Type B pancreatic cell (in vitro differentiated cells): ENCODE data around the gene INPP4B. TPM values are rescaled to one million over a fixed set of nuclear protein-coding genes. Genes with fewer than 3 reads are reported as not detected.

Experiments used
- DNase-seq: peaks from one replicate; pipeline ENCODE4 v3.0.0; 2021; ENCODE audit warnings: mixed read lengths; ENCODE audit not compliant: unreplicated experiment; ENCODE audit errors: extremely low spot score
- H3K27ac Mint-ChIP-seq: 2 replicates; pipeline ENCODE4 v1.8.0; 2021; ENCODE audit warnings: mild to moderate bottlenecking, mixed read lengths
- H3K27me3 Mint-ChIP-seq: 2 replicates; pipeline ENCODE4 v1.8.0; 2021; ENCODE audit warnings: mixed read lengths
- H3K36me3 Mint-ChIP-seq: 2 replicates; pipeline ENCODE4 v1.8.0; 2021; ENCODE audit warnings: mixed read lengths
- H3K4me1 Mint-ChIP-seq: one replicate; pipeline ENCODE4 v1.8.0; 2021; ENCODE audit warnings: mixed read lengths; ENCODE audit not compliant: unreplicated experiment
- H3K4me3 Mint-ChIP-seq: 2 replicates; pipeline ENCODE4 v1.8.0; 2021; ENCODE audit warnings: mild to moderate bottlenecking, mixed read lengths
- H3K9me3 Mint-ChIP-seq: 2 replicates; pipeline ENCODE4 v1.8.0; 2021; ENCODE audit warnings: mixed read lengths
- CTCF ChIP-seq: fragments of 200-600 bp; sonication (generic); conservative IDR thresholded peaks from 2 replicates; pipeline ENCODE4 v1.5.0; 2021; ENCODE audit warnings: antibody characterized with exemption, mild to moderate bottlenecking
- total RNA-seq: library from RNA; stranded (reverse); gene quantifications from 2 replicates; pipeline ENCODE4 v1.2.1, GENCODE V29; 2021; ENCODE audit warnings: low replicate concordance

The INPP4B gene
- total RNA-seq, 1 donor from 2014 or later = 9.0 TPM

- no peaks in the 10 kb centered on the region for H3K9me3 Mint-ChIP-seq
- no peaks in the 10 kb centered on the region for H3K36me3 Mint-ChIP-seq
- H3K4me1 Mint-ChIP-seq = no peaks in the 10 kb centered on the region
- no peak overlapping the region for H3K27ac Mint-ChIP-seq
- no peak for DNase-seq
- H3K27me3 Mint-ChIP-seq = no peaks in the 10 kb centered on the region
- no peak overlapping the region for H3K4me3 Mint-ChIP-seq
- TF ChIP-seq CTCF = no peak
These were observed 21.7 kb downstream of the INPP4B start for GRCh38 chr4:142824368-142824767.

- H3K36me3 Mint-ChIP-seq = no peaks in the 10 kb centered on the region
- no peaks in the 10 kb centered on the region for H3K4me1 Mint-ChIP-seq
- no peak for DNase-seq
- H3K27me3 Mint-ChIP-seq = no peaks in the 10 kb centered on the region
- H3K9me3 Mint-ChIP-seq = no peaks in the 10 kb centered on the region
- H3K27ac Mint-ChIP-seq = no peak overlapping the region
- no peak overlapping the region for H3K4me3 Mint-ChIP-seq
- no peak for TF ChIP-seq CTCF
These were observed 22.3 kb downstream of the INPP4B start for GRCh38 chr4:142823796-142824195.

- H3K4me3 Mint-ChIP-seq = no peak overlapping the region
- no peaks in the 10 kb centered on the region for H3K4me1 Mint-ChIP-seq
- no peaks in the 10 kb centered on the region for H3K9me3 Mint-ChIP-seq
- no peak overlapping the region for H3K27ac Mint-ChIP-seq
- no peak for DNase-seq
- no peaks in the 10 kb centered on the region for H3K27me3 Mint-ChIP-seq
- H3K36me3 Mint-ChIP-seq = no peaks in the 10 kb centered on the region
- no peak for TF ChIP-seq CTCF
These were observed 27.6 kb downstream of the INPP4B start for GRCh38 chr4:142818476-142818875.

- Mint-ChIP-seq H3K27me3 (no peaks in the 10 kb centered on the region), H3K9me3 (no peaks in the 10 kb centered on the region), H3K27ac (no peak overlapping the region), H3K4me1 (no peaks in the 10 kb centered on the region), H3K4me3 (no peak overlapping the region), H3K36me3 (no peaks in the 10 kb centered on the region)
- DNase-seq = no peak
- no peak for TF ChIP-seq CTCF
These were observed 28.1 kb downstream of the INPP4B start for GRCh38 chr4:142818031-142818430.

- no peak overlapping the region for H3K27ac Mint-ChIP-seq
These were observed 28.7 kb downstream of the INPP4B start for GRCh38 chr4:142817442-142817841.

More at GRCh38 chr4:142817442-142817841, 28.7 kb downstream of the INPP4B start:
- no peak overlapping the region for H3K4me3 Mint-ChIP-seq
- no peak for TF ChIP-seq CTCF
- H3K27me3 Mint-ChIP-seq = no peaks in the 10 kb centered on the region
- no peaks in the 10 kb centered on the region for H3K9me3 Mint-ChIP-seq
- H3K36me3 Mint-ChIP-seq = no peaks in the 10 kb centered on the region
- H3K4me1 Mint-ChIP-seq = no peaks in the 10 kb centered on the region
- no peak for DNase-seq
